Body of pancreas (tissue), 4 donors: Measurements from ENCODE around the gene RNF157. TPM values are rescaled to one million over a fixed set of nuclear protein-coding genes. Genes with fewer than 3 reads are reported as not detected.

Experiments used
- ATAC-seq: fragments of 150-250 bp; one replicate; pipeline ENCODE4 v1.9.1; 2016
- DNase-seq, 4 donors: peaks; one replicate each; pipeline ENCODE4 v3.0.0-alpha.2; 2019
- H3K27ac ChIP-seq, 4 donors: fragments of 200-600 bp; sonication (generic); 1 replicate in 3 of 4; 2 replicates in 1 of 4; pipeline versions ENCODE4 v1.5.1 to v1.6.1; 2016 to 2019; ENCODE audit warnings: mild to moderate bottlenecking in 1 of 4, mixed read lengths in 1 of 4, moderate library complexity in 1 of 4
- H3K27me3 ChIP-seq, 2 donors: fragments of 200-600 bp; sonication (generic); one replicate each; pipeline ENCODE4 v1.6.0; 2016; ENCODE audit warnings: mild to moderate bottlenecking in 1 of 2
- H3K36me3 ChIP-seq, 2 donors: fragments of 200-600 bp; sonication (generic); replicated peaks in 1 of 2; 2 replicates each; pipeline ENCODE4 v1.5.1; 2016; ENCODE audit warnings: low read depth in 2 of 2; ENCODE audit not compliant: insufficient read depth in 1 of 2
- H3K4me1 ChIP-seq: fragments of 200-600 bp; sonication (generic); one replicate; pipeline ENCODE4 v1.6.0; 2016
- H3K4me3 ChIP-seq, 2 donors: fragments of 200-600 bp; sonication (generic); 1 replicate in 1 of 2; 2 replicates in 1 of 2; pipeline ENCODE4 v1.5.1; 2016 to 2019
- H3K9me3 ChIP-seq, 3 donors: fragments of 200-600 bp; sonication (generic); 1 replicate in 2 of 3; 2 replicates in 1 of 3; pipeline ENCODE4 v1.5.1; 2016
- POLR2A ChIP-seq, 3 donors: fragments of 450-650 bp; IDR thresholded peaks; one replicate each; pipeline ENCODE4 v1.6.1; 2016; ENCODE audit warnings: antibody characterized with exemption in 3 of 3, mild to moderate bottlenecking in 2 of 3
- WGBS, 2 donors: methylation state at CpG; one replicate each; pipeline ENCODE4 v1.1.5; 2017; 5-methylcytosine and 5-hydroxymethylcytosine counted together
- intact Hi-C: fragments of 100-400 bp; cut with DNase I; formaldehyde crosslinking; loops from one replicate; pipeline ENCODE4 v1.15.1; 2023
- total RNA-seq, 2 donors: library from RNA; depleted of rRNA; stranded (reverse); fragments of >200 nt; gene quantifications; one replicate each; pipeline ENCODE4 v1.1.0, GENCODE V29; 2016
- TF ChIP-seq, protein P1 (sequence below), 7 experiments: fragments of 450-650 bp in 4 of 7; fragments of 200-600 bp in 3 of 7; sonication (generic) in 3 of 7; IDR thresholded peaks; one replicate each; pipeline ENCODE4 v1.5.1; 2016 to 2019; ENCODE audit warnings: antibody characterized with exemption in 7 of 7

RNF157 gene
- total RNA-seq, 2 donors from 2014 or later = 4.7 to 29.3 TPM

DNA sequence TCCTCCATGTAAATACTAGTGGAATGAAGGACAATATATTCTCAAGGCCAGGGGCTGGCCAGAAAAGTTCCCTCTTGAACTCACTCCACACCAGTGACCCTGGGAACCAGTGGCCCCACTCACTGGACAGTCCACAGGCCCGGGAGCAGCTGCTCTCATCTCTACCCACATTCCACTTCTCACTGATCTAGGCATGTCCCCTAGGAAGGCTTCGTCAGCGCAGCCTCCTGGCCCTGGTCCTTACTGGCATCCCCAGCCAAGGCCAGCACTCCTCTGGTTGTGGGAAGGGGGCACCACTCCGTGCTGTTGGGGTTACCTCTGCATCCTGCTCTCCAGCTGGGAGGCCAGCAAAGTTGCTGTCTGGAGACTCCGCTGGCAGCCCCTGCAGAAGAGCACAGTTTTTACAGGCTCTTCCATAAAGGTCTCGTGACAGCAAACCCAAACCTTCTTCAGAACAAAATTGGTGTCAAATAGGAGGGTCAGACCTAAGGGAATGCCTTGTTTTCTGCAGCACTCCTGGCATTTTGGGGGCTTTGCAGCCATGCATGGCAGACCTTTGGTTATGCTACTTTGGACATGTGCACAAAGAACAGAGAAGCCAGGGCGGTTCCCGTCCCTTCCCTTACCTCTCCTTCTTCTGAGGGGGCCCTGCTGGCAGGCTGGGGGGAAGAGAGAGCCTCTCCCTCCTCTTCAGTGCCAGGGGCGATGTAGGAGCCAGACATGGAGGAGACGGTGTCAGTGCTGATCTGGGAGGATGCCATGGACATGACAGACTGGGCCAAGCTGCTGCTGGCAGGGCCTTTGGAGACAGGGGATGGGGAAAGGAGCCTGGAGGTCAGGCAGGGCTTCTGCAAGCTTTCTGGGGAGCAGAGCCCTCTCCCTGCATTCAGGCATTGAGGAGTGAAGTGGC is 85.1 kb downstream of the RNF157 start:
- WGBS, 2 donors = 79% methylated on average over 9 to 10 of the region's 10 CpGs
- DNase-seq (no peak), ATAC-seq (no peak)
- no peak for TF ChIP-seq POLR2A (IDR thresholded peaks at IDR 0.05)
- TF ChIP-seq, protein P1, sequence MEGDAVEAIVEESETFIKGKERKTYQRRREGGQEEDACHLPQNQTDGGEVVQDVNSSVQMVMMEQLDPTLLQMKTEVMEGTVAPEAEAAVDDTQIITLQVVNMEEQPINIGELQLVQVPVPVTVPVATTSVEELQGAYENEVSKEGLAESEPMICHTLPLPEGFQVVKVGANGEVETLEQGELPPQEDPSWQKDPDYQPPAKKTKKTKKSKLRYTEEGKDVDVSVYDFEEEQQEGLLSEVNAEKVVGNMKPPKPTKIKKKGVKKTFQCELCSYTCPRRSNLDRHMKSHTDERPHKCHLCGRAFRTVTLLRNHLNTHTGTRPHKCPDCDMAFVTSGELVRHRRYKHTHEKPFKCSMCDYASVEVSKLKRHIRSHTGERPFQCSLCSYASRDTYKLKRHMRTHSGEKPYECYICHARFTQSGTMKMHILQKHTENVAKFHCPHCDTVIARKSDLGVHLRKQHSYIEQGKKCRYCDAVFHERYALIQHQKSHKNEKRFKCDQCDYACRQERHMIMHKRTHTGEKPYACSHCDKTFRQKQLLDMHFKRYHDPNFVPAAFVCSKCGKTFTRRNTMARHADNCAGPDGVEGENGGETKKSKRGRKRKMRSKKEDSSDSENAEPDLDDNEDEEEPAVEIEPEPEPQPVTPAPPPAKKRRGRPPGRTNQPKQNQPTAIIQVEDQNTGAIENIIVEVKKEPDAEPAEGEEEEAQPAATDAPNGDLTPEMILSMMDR (IDR thresholded peaks at IDR 0.05) = no peak
- Histone ChIP-seq H3K9me3 (no peaks in the 10 kb centered on the region), H3K4me3 (no peak overlapping the region), H3K4me1 (no peaks in the 10 kb centered on the region), H3K36me3 (no peaks in the 10 kb centered on the region), H3K27me3 (no peaks in the 10 kb centered on the region), H3K27ac (no peak overlapping the region)
- intact Hi-C loops = no loop called here

- Histone ChIP-seq H3K4me3 (no peak overlapping the region), H3K4me1 (no peaks in the 10 kb centered on the region), H3K27ac (no peak overlapping the region), H3K36me3 (no peaks in the 10 kb centered on the region), H3K9me3 (no peaks in the 10 kb centered on the region), H3K27me3 (no peaks in the 10 kb centered on the region)
- ATAC-seq (no peak), DNase-seq (no peak)
- intact Hi-C loops = no loop called here
- TF ChIP-seq, protein P1 (IDR thresholded peaks at IDR 0.05) = no peak
- no peak for TF ChIP-seq POLR2A (IDR thresholded peaks at IDR 0.05)
- 76 to 79% methylated on average over 3 of the region's 3 CpGs for WGBS, 2 donors
Observed at GRCh38 chr17:76154292-76154691, 86.0 kb downstream of the RNF157 start.

- Histone ChIP-seq H3K36me3 (no peaks in the 10 kb centered on the region), H3K9me3 (no peaks in the 10 kb centered on the region), H3K4me1 (no peaks in the 10 kb centered on the region), H3K27ac (no peak overlapping the region), H3K4me3 (no peak overlapping the region), H3K27me3 (no peaks in the 10 kb centered on the region)
- 55 to 67% methylated on average over 5 of the region's 5 CpGs for WGBS, 2 donors
- TF ChIP-seq, protein P1 (IDR thresholded peaks at IDR 0.05) = peak in 2 of 7 experiments; percentile 12 to 13
- no peak for TF ChIP-seq POLR2A (IDR thresholded peaks at IDR 0.05)
- ATAC-seq (no peak), DNase-seq (no peak)
- intact Hi-C loops = no loop called here
Observed at GRCh38 chr17:76153640-76154039, 86.7 kb downstream of the RNF157 start.

GRCh38 chr17:76153202-76153601 is 87.1 kb downstream of the RNF157 start:
- DNase-seq (no peak), ATAC-seq (no peak)
- intact Hi-C loops = no loop called here
- 85 to 95% methylated on average over 9 of the region's 9 CpGs for WGBS, 2 donors
- no peaks in the 10 kb centered on the region for H3K36me3 ChIP-seq
- no peaks in the 10 kb centered on the region for H3K27me3 ChIP-seq
- H3K27ac ChIP-seq = no peak overlapping the region
- no peaks in the 10 kb centered on the region for H3K4me1 ChIP-seq
- no peaks in the 10 kb centered on the region for H3K9me3 ChIP-seq
- no peak overlapping the region for H3K4me3 ChIP-seq
- TF ChIP-seq, protein P1 (IDR thresholded peaks at IDR 0.05) = no peak
- TF ChIP-seq POLR2A (IDR thresholded peaks at IDR 0.05) = no peak

- 78 to 86% methylated on average over 7 of the region's 7 CpGs for WGBS, 2 donors
- H3K27me3 ChIP-seq = no peaks in the 10 kb centered on the region
- no peaks in the 10 kb centered on the region for H3K4me1 ChIP-seq
- H3K27ac ChIP-seq = no peak overlapping the region
- H3K36me3 ChIP-seq = no peaks in the 10 kb centered on the region
- no peak overlapping the region for H3K4me3 ChIP-seq
- intact Hi-C loops = no loop called here
- ATAC-seq (no peak), DNase-seq (no peak)
- no peaks in the 10 kb centered on the region for H3K9me3 ChIP-seq
- TF ChIP-seq POLR2A (IDR thresholded peaks at IDR 0.05) = no peak
- TF ChIP-seq, protein P1 (IDR thresholded peaks at IDR 0.05) = no peak
Observed at GRCh38 chr17:76152591-76152990, 87.7 kb downstream of the RNF157 start.
